C4-2B (cell line): ENCODE results near the gene HORMAD2.

Experiments
- ZFX ChIP-seq: fragments of 450-650 bp; IDR thresholded peaks from 2 replicates; pipeline ENCODE4 v1.6.1; 2017
- TF ChIP-seq, protein P1 (sequence below): fragments of 450-650 bp; conservative IDR thresholded peaks from 2 replicates; pipeline ENCODE4 v1.5.1; 2017; ENCODE audit warnings: mild to moderate bottlenecking

DNA sequence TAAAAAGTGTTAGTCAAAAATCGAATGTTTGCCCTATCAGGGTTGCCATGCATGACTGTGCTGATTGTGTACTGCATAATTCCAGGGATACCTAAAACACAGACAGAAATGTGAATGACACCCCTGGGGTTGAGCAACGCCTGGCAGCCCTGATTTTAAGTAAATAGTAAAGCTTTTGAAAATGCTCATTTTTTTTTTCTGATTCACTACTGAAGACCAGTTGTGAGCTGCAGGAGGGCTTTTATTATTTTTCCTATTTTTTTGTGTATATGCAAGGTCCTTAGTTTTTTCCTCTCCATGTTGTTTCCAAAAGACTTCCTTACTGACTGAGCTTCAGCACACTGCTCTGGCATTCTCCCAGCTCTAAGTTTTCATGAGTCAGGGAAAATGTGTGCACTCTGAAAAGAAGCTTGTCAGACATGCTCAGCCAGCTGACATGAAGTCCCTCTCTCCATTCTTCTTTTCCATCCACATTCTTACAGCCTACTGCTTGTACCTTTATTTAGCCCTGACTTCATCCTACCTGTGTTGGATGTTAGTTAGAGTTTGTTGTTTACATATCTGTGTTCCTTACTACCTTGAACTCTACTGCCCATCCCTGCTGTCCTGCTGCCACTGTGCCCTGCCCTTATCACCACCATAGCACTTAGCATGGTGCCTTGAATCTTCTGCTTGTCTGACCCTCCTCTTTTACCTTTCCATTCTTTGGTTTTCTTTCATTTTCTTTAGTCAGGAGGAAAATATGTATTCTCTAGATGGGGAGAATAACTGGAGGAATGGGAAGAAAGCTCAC lies 79.5 kb downstream of the HORMAD2 start:
- TF ChIP-seq, protein P1, sequence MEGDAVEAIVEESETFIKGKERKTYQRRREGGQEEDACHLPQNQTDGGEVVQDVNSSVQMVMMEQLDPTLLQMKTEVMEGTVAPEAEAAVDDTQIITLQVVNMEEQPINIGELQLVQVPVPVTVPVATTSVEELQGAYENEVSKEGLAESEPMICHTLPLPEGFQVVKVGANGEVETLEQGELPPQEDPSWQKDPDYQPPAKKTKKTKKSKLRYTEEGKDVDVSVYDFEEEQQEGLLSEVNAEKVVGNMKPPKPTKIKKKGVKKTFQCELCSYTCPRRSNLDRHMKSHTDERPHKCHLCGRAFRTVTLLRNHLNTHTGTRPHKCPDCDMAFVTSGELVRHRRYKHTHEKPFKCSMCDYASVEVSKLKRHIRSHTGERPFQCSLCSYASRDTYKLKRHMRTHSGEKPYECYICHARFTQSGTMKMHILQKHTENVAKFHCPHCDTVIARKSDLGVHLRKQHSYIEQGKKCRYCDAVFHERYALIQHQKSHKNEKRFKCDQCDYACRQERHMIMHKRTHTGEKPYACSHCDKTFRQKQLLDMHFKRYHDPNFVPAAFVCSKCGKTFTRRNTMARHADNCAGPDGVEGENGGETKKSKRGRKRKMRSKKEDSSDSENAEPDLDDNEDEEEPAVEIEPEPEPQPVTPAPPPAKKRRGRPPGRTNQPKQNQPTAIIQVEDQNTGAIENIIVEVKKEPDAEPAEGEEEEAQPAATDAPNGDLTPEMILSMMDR: no peak
- no peak for TF ChIP-seq ZFX
